ENCODE results near the gene TAX1BP1.

TAX1BP1 gene

DNA sequence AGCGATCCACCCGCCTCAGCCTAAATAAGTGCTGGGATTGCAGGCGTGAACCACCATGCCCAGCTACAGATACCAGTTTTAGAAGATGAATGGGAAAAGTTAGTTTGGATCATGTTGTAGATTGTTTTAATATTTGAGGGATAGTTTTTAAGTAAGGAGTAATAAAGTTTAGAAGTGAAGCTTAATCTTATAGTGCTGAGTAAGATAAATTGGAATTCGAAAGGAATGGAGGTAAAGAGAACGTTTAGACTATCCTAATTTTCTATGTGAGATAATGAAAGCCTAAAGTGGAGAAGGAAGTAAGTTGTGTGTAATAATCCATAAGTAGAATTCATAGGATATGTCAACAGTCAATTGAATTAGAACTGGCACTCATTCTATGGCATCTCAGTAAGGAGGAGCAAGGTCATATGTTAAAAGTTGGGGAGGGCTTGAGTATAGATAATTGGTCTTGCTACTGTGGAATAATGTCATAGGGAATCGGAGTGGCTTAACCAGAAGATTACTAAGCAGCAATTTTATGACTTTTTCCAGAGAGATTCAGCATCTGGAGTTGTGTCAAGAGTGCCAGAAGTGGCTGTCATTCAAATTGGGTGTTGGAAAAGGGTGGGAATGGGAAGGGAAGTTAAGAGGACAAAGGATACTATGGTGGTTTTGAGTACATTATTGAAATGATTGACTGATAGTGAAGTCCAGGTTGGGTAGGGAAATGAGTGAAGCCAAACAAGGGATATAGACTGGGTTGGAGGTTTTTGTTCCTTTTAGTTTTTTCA lies 12.1 kb downstream of the TAX1BP1 start:
- DNase-seq (ENCODE audit: low spot score in 2 of 2) (no peak), ATAC-seq (no peak)
- H3K9me3 Mint-ChIP-seq: no peaks in the 10 kb centered on the region
- peaks cover 97% of the 10 kb centered on the region for H3K36me3 Mint-ChIP-seq
- peaks cover 32% of the 10 kb centered on the region for H3K4me1 Mint-ChIP-seq
- no peak overlapping the region for H3K4me3 Mint-ChIP-seq
- H3K27ac Mint-ChIP-seq: no peak overlapping the region

DNA sequence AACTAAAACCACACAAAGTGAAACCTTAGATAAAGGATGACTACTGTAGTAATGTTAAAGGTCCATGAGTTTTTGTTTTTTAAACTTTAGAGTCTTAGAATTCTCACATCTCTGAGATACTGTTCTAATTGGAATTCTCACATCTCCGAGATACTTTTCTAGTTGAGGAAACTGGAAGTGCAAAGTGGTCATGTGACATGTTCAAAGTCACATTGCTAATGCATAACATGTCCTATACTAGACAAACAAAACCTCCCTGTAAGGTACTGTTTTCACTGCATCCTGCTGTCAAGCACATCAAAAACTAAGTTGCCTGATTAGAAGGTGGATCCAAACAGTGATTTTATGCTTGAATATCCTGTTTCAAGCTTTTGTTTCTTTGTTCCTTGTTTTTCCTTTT lies 13.9 kb downstream of the TAX1BP1 start:
- H3K36me3 Mint-ChIP-seq: peaks cover 100% of the 10 kb centered on the region
- no peak overlapping the region for H3K4me3 Mint-ChIP-seq
- H3K4me1 Mint-ChIP-seq: peaks cover 28% of the 10 kb centered on the region
- H3K27ac Mint-ChIP-seq: no peak overlapping the region
- H3K9me3 Mint-ChIP-seq: no peaks in the 10 kb centered on the region
- DNase-seq (ENCODE audit: low spot score in 2 of 2) (no peak), ATAC-seq (no peak)

DNA sequence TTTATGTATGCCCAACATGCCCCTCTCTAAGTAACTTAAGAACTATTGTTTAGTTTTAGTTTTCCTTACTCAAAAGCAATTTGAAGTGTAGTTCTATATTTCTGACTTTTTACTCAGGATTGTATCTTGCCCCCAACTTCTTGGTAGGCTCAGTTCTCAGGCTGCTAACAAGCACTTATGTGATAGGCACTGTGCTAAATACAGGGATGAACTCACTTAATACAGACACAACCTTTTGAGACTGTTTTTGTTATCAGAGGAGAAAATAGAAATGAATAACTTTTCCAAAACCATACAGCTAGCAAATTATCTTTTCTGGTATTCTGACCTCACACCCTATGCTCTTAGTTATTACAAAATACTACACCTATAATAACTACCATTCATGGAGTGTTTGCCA lies 16.3 kb downstream of the TAX1BP1 start:
- ATAC-seq: no peak
- Mint-ChIP-seq H3K4me3 (no peak overlapping the region), H3K9me3 (no peaks in the 10 kb centered on the region), H3K36me3 (peaks cover 100% of the 10 kb centered on the region), H3K4me1 (peaks cover 19% of the 10 kb centered on the region), H3K27ac (no peak overlapping the region)
- DNase-seq (ENCODE audit: low spot score in 2 of 2): no peak

DNA sequence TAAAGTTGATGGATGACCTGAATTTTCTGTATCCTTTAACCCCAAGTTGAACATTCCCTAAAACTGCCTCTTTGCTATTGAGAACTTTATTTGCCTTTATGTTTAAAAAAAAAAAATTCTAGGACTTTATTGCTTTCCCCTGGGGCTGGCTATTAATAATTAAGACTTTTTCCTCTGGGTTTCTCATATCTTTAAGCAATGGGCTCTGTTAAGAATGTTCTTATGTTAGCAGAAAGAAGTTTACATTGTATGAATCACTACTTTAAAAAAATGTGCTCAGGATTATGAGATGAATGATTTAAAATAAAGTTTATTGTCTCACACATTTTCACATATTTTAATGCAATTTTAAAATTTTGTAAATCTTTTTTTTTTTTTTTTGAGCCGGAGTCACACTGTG lies 19.5 kb downstream of the TAX1BP1 start:
- Mint-ChIP-seq H3K36me3 (peaks cover 84% of the 10 kb centered on the region), H3K4me1 (peaks cover 29% of the 10 kb centered on the region), H3K27ac (no peak overlapping the region)

DNA sequence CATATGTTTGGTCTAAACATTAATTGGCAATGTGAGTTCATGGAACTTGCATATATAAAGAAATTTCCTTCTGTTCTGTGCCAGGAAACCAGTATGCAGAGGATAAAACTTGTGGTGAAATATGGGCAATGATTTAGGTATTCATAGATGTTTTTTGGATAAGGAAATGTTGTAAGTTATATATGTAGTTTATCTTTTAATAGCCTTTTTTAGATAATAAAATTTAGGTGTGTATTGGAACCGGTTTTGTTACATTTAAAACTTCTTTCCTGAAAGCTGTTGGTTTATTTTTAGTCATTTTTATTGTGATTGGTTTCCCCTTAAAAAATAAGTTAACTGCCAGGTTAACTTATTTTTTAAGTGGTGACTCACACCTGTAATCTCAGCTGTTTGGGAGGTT lies 22.1 kb downstream of the TAX1BP1 start:
- DNase-seq (ENCODE audit: low spot score in 2 of 2) (no peak), ATAC-seq (no peak)

More for the DNA sequence above, 19.5 kb downstream of the TAX1BP1 start:
- Mint-ChIP-seq H3K4me3 (no peak overlapping the region), H3K9me3 (no peaks in the 10 kb centered on the region)
- DNase-seq (ENCODE audit: low spot score in 2 of 2) (no peak), ATAC-seq (no peak)

DNA sequence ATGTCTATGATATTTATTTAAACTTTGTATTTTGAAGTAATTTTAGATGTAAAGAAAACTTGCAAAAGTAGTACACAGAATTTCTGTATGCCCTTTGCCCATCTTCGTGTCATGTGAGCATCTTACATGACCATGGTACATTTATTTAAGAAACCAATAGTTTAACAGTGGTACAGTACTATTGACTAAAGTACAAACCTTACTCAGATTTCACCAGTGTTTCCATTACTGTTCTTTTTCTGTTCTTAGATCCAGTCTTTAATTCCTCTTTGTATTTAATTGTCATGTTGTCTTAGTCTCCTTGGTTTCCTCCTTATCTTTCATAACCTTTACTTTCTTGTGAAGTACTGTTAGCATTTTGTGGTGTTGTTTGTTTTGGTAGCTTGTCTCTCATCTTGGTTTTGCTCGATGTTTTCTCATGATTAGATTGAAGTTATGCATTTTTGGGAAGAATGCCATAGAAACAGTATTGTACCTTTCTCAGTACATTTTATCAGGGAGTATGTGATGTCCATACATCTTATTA lies 24.1 kb downstream of the TAX1BP1 start:
- H3K4me3 Mint-ChIP-seq: no peak overlapping the region
- no peak for ATAC-seq
- no peak overlapping the region for H3K27ac Mint-ChIP-seq
- no peak for DNase-seq (ENCODE audit: low spot score in 2 of 2)
- no peaks in the 10 kb centered on the region for H3K9me3 Mint-ChIP-seq
- peaks cover 82% of the 10 kb centered on the region for H3K36me3 Mint-ChIP-seq
- H3K4me1 Mint-ChIP-seq: peaks cover 13% of the 10 kb centered on the region

More for the DNA sequence above, 22.1 kb downstream of the TAX1BP1 start:
- H3K36me3 Mint-ChIP-seq: peaks cover 84% of the 10 kb centered on the region
- no peaks in the 10 kb centered on the region for H3K9me3 Mint-ChIP-seq
- H3K27ac Mint-ChIP-seq: no peak overlapping the region
- no peak overlapping the region for H3K4me3 Mint-ChIP-seq
- H3K4me1 Mint-ChIP-seq: peaks cover 19% of the 10 kb centered on the region

DNA sequence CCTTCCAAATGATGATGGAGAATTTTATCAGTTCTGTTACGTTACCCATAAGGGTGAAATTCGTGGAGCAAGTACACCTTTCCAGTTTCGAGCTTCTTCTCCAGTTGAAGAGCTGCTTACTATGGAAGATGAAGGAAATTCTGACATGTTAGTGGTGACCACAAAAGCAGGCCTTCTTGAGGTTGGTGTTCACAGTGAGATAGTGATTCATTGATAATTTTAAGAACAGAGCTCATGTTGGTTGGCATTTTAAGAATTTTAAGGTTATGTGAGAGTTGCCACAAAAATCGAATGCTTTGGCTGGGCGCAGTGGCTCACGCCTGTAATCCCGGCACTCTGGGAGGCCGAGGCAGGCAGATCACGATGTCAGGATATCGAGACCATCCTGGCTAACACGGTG lies 25.9 kb downstream of the TAX1BP1 start:
- no peak for ATAC-seq
- H3K4me1 Mint-ChIP-seq: peaks cover 13% of the 10 kb centered on the region
- no peak overlapping the region for H3K27ac Mint-ChIP-seq
- DNase-seq (ENCODE audit: low spot score in 2 of 2): no peak
- H3K36me3 Mint-ChIP-seq: peaks cover 82% of the 10 kb centered on the region
- no peaks in the 10 kb centered on the region for H3K9me3 Mint-ChIP-seq
- H3K4me3 Mint-ChIP-seq: no peak overlapping the region

DNA sequence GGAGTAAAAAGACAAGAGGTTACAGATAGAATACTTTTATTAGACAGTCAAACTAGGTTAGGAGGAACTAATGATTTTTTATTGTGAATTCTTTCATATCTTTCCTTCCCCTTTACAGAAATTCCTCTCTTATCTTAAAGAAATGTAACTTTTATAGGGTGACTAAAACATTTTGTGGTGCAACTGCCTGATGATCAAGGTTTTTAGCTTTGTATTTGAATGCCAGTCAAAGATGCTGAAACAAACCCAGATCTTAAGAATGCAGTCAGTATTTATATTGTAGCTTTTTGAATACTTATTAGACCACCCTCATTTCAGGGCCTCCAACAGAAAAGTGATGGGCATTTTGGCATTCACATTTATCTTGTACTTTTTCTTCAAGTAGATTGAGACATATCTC lies 27.4 kb downstream of the TAX1BP1 start:
- ATAC-seq: no peak
- peaks cover 82% of the 10 kb centered on the region for H3K36me3 Mint-ChIP-seq
- no peak overlapping the region for H3K4me3 Mint-ChIP-seq
- no peak overlapping the region for H3K27ac Mint-ChIP-seq
- peaks cover 12% of the 10 kb centered on the region for H3K4me1 Mint-ChIP-seq
- no peak for DNase-seq (ENCODE audit: low spot score in 2 of 2)
- H3K9me3 Mint-ChIP-seq: no peaks in the 10 kb centered on the region

DNA sequence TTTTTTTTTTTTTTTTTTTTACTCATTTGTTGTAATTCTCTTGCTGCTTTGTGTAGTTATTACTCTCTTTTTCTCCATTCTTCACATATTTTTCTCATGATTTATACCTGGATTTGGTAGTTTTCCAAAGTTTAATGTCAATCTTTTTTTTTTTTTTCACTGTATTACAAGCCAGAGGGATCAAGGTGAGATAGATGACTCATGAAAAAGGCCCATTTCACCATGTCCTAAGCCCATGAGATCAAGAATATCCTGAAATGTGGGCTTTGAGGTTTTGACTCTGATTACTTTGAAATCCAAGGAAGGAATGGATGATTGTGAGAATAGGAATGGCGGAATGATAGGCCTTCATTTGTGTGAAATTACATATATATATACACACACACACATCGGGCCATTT lies 31.1 kb downstream of the TAX1BP1 start:
- Mint-ChIP-seq H3K27ac (no peak overlapping the region), H3K36me3 (peaks cover 86% of the 10 kb centered on the region), H3K9me3 (no peaks in the 10 kb centered on the region), H3K4me1 (peaks cover 14% of the 10 kb centered on the region), H3K4me3 (no peak overlapping the region)
- ATAC-seq (no peak), DNase-seq (ENCODE audit: low spot score in 2 of 2) (no peak)

DNA sequence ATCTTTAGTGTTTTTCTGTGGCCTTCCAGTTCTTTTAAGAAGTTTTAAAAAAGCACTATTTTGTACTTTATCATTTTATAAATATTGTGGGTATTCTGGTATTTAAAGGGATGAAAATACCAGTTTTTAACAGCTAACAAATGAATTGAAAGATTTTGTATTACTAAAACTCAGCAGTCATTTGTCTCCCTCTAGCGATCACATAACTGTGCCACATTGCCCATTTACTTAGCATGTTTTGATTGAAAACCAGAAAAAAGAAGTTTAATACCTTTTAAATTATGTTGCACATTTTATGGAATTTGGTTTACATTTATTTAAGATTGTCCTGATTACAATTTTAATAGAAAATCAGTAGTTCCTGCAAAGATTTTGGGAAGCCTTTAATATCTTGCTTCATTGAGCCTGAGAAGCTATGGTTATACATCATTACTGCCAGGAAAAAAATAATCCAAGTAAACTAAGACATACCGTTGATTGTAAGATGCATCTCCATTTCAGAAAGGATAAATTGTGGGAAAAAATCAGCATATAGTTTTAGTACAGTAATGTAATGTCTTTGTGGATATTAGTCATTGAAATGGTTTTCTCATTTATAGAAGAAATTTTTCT lies 34.9 kb downstream of the TAX1BP1 start:
- H3K4me1 Mint-ChIP-seq: peaks cover 23% of the 10 kb centered on the region
- H3K27ac Mint-ChIP-seq: no peak overlapping the region
- H3K4me3 Mint-ChIP-seq: no peak overlapping the region
- no peaks in the 10 kb centered on the region for H3K9me3 Mint-ChIP-seq
- no peak for DNase-seq (ENCODE audit: low spot score in 2 of 2)
- peaks cover 80% of the 10 kb centered on the region for H3K36me3 Mint-ChIP-seq
- ATAC-seq: no peak

DNA sequence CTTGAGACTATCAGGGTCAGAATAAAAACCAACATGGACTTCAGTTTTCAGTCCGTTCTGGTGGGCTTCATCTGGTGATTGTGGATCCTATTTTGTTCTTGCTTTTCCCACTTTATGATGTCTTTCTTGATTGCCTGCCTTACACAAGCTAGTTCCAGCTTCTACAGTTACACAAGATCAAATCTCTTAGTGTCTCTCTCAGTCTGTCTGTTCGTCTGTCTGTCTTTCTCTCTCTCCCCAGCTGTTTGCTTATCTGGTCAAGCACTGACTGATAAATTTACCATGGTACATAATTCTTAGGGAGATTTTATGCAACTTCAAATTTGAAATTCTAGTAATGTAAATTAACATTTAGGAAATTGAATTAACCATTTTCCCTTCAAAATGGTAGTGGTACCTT lies 35.8 kb downstream of the TAX1BP1 start:
- DNase-seq (ENCODE audit: low spot score in 2 of 2) (no peak), ATAC-seq (no peak)
- Mint-ChIP-seq H3K36me3 (peaks cover 71% of the 10 kb centered on the region), H3K27ac (no peak overlapping the region), H3K9me3 (no peaks in the 10 kb centered on the region), H3K4me1 (peaks cover 23% of the 10 kb centered on the region), H3K4me3 (no peak overlapping the region)

DNA sequence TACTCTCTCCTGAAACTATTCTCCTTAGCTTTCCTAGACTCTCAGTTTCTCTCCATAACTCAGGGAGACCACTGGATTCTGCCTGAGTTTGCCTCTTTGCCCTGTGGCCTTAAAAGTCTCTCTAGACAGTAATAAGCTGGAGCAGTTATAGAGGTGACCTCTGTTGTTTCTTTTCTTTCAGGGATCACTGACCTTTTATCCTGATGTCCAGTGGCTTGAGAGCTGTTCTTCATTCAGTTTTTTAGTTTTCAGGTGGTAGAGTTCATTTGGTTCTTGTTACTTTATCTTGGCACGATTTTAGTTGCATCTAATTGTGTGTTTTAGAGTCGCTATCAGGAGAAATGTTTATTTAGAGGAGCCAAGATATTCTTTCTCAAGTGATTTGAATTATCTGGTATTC lies 37.7 kb downstream of the TAX1BP1 start:
- no peaks in the 10 kb centered on the region for H3K9me3 Mint-ChIP-seq
- DNase-seq (ENCODE audit: low spot score in 2 of 2) (no peak), ATAC-seq (no peak)
- H3K27ac Mint-ChIP-seq: no peak overlapping the region
- H3K4me1 Mint-ChIP-seq: peaks cover 19% of the 10 kb centered on the region
- H3K4me3 Mint-ChIP-seq: no peak overlapping the region
- peaks cover 70% of the 10 kb centered on the region for H3K36me3 Mint-ChIP-seq

DNA sequence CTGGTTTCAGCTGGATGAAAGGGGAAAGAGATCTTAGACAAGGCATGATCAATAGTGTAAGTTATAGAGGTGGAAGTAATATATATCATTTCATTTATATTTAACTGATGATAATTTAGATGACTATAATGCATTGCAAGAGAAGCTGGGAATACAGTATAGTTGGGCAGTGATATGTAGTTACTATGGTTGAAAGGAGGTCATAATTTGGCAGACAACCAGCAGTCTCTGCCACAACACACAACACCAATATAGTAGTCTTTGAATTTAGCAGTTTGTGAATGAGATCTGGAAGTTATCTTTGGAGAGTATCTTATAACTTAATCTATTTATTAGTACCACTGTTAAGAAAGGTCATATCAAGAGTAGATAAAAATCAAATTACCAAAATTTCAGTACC lies 39.9 kb downstream of the TAX1BP1 start:
- ATAC-seq (no peak), DNase-seq (ENCODE audit: low spot score in 2 of 2) (no peak)
- Mint-ChIP-seq H3K27ac (no peak overlapping the region), H3K36me3 (peaks cover 68% of the 10 kb centered on the region), H3K4me3 (no peak overlapping the region), H3K9me3 (no peaks in the 10 kb centered on the region), H3K4me1 (peaks cover 31% of the 10 kb centered on the region)

DNA sequence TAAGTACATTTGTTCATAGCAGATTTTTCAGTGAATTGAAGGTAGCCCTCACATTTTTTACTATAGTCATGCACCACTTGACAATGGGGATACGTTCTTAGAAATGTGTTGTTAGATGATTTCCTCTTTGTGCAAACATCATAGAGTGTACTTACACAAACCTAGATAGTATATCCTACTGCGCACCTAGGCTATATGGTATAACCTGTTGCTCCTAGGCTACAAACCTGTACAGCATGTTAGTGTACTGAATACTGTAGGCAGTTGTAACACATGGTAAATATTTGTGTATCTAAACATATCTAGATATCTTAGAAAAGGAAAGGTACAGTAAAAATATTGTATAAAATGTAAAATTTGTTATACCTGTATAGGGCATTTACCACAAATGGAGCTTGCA lies 41.2 kb downstream of the TAX1BP1 start:
- Mint-ChIP-seq H3K27ac (no peak overlapping the region), H3K9me3 (no peaks in the 10 kb centered on the region), H3K4me1 (peaks cover 22% of the 10 kb centered on the region), H3K4me3 (no peak overlapping the region), H3K36me3 (peaks cover 74% of the 10 kb centered on the region)
- ATAC-seq (no peak), DNase-seq (ENCODE audit: low spot score in 2 of 2) (no peak)

DNA sequence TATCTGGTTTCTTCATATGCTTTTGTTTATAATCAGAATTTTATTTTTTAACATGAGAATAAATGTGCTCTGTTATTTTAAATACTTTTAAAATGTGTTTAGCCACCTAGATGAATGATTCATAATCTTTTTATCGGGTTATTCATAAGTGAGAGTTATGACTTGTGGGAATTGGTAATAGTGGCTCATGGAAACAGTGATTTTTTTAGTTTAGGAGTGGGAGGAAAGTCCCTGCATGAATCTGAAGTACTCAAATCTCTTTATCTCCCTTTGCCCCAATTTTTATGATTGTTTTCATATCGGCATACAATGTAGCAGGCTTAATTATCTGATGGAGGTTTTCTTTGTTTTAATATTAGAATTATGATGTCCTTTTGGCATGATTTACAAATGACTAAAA lies 42.9 kb downstream of the TAX1BP1 start:
- ATAC-seq: peak; percentile 87
- no peaks in the 10 kb centered on the region for H3K9me3 Mint-ChIP-seq
- peaks cover 76% of the 10 kb centered on the region for H3K36me3 Mint-ChIP-seq
- no peak overlapping the region for H3K4me3 Mint-ChIP-seq
- H3K4me1 Mint-ChIP-seq: peaks cover 14% of the 10 kb centered on the region
- peak overlapping the region; percentile 27 for H3K27ac Mint-ChIP-seq
- DNase-seq (ENCODE audit: low spot score in 2 of 2): no peak

DNA sequence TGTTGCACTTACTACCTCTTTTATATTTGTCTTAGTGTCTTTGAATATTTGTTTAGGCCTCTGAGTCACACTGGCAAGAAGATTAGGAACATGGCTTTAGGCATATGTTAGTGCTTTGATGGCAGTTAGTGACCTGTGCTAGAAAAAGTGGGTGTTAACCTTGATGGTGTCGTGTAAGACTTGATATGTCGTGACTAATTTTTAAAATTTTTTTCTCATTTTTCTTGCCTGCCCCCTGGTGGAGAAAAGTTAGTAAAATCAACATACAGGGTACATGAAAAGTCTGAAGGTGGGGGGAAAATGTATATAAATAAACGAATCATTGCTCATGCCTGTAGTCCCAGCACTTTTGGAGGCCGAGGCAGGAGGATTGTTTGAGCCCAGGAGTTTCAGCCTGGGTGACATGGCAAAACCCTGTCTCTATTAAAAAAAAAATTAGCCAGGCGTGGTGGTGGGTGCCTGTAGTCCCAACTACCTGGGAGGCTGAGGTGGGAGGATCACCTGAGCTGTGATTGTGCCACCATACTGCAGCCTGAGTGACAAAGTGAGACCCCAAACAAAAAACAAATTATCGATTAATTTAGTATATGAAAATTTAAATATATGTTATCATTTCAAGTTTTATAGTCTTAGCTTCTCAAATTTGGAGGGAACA lies 44.6 kb downstream of the TAX1BP1 start:
- no peak overlapping the region for H3K27ac Mint-ChIP-seq
- no peak overlapping the region for H3K4me3 Mint-ChIP-seq
- peaks cover 77% of the 10 kb centered on the region for H3K36me3 Mint-ChIP-seq
- peak in 1 of 2 donors; percentile 20 for DNase-seq (ENCODE audit: low spot score in 2 of 2)
- no peaks in the 10 kb centered on the region for H3K9me3 Mint-ChIP-seq
- peaks cover 12% of the 10 kb centered on the region for H3K4me1 Mint-ChIP-seq
- ATAC-seq: peak; percentile 88

Measured in stimulated activated effector memory CD8-positive, alpha-beta T cell treated with anti-CD3 and anti-CD28 coated beads, Interleukin-12 subunit alpha, Interleukin-12 subunit beta, amount 100 ng/mL, for 72 hours (primary cell).